Stomach (tissue), 4 donors: Measurements from ENCODE around the gene ITPR1.
A peak's percentile ranks its signal among the peaks of the same experiment; 100 is the strongest.

ENCODE experiments used
- CTCF ChIP-seq, 7 experiments: fragments of 450-650 bp in 4 of 7; fragments of 200-600 bp in 3 of 7; sonication (generic) in 3 of 7; IDR thresholded peaks; one replicate each; pipeline ENCODE4 v1.5.1; 2016 to 2019; ENCODE audit warnings: antibody characterized with exemption in 7 of 7, control low read depth in 2 of 7, mild to moderate bottlenecking in 1 of 7
- EP300 ChIP-seq: sonication (generic); formaldehyde crosslinking; IDR thresholded peaks from one replicate; pipeline ENCODE4 v1.6.1; 2017; ENCODE audit warnings: antibody characterized with exemption
- POLR2A ChIP-seq, 4 donors: fragments of 450-650 bp; IDR thresholded peaks; one replicate each; pipeline ENCODE4 v1.6.1; 2016; ENCODE audit warnings: antibody characterized with exemption in 4 of 4, control low read depth in 2 of 4, mild to moderate bottlenecking in 1 of 4, moderate library complexity in 1 of 4
- POLR2AphosphoS5 ChIP-seq, 3 donors: sonication (generic); formaldehyde crosslinking; IDR thresholded peaks; one replicate each; pipeline ENCODE4 v1.6.1; 2016; ENCODE audit warnings: antibody characterized with exemption in 3 of 3

DNA sequence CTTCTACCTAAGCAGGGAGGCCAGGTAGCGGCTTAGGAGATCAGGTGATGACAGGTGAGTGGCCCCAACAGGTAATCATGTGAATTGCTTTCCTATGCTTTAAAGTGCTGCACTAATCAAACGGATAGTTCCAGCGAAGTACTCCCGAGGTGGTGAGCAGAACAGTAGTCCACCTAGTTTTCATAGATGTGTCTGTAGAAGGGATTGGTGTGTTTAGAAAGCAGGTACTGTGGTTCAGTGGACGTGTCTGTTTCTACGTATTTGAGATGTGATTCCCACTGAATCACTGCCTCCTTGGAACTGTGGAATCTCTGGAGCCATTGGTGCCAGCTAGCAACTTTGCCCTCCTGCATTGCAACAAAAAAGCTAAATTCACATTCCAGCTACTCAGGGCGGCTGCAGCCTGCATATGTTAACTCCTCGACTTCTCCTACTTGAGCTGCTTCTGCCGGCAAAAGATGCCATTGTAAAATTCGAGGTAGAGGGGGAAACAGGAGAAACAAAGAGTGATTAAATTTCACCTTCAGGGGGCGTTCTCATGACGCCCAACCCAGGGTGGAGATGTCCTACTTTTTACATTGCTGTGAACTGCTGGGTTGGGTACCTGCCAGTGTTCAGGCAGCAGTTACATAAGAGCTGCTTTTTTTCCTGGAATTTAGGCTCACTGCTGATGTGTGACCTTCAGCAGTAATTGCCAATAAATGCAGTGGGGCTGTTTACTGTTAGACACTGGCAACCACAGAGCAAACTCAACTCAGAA lies 227.3 kb downstream of the ITPR1 start:
- TF ChIP-seq CTCF (IDR thresholded peaks at IDR 0.05) (peak in 4 of 7 experiments; percentile 10 to 67 (median 43)), POLR2AphosphoS5 (IDR thresholded peaks at IDR 0.05) (peak; percentile 65 to 79 (median 76)), POLR2A (IDR thresholded peaks at IDR 0.05) (no peak), EP300 (peak; percentile 46)
